ENCODE measurements around the gene DIAPH3.

The DIAPH3 gene

GRCh38 chr13:60009300-60010253 lies 154.2 kb downstream of the DIAPH3 start:
- ChIA-PET CTCF (interaction anchor here (1.5 to 2.3 kb wide), 3 partner anchors 9 to 51 kb away, joined by 3 to 9 read pairs (median 4); no protein-coding TSS in a partner anchor), POLR2A (no interaction called here)
- DNase-seq (ENCODE audit: extremely low spot score): no peak
- no peak for TF ChIP-seq CTCF (IDR thresholded peaks at IDR 0.05; ENCODE audit: control extremely low read depth, extremely low read depth, low read depth, missing control alignments)

- no peak for DNase-seq (ENCODE audit: extremely low spot score)
- ChIA-PET CTCF (interaction anchor here (1.0 to 1.6 kb wide), 2 partner anchors 11 to 41 kb away, joined by 3 to 5 read pairs; no protein-coding TSS in a partner anchor), POLR2A (no interaction called here)
- no peak for TF ChIP-seq CTCF (IDR thresholded peaks at IDR 0.05; ENCODE audit: control extremely low read depth, extremely low read depth, low read depth, missing control alignments)
These were observed 161.8 kb downstream of the DIAPH3 start for GRCh38 chr13:60001889-60002288.

GRCh38 chr13:60000976-60001375 lies 162.8 kb downstream of the DIAPH3 start:
- TF ChIP-seq CTCF (IDR thresholded peaks at IDR 0.05; ENCODE audit: control extremely low read depth, extremely low read depth, low read depth, missing control alignments): no peak
- ChIA-PET POLR2A (no interaction called here), CTCF (interaction anchor here (1.0 to 2.0 kb wide), 3 partner anchors 9 to 40 kb away, joined by 3 to 9 read pairs (median 5); no protein-coding TSS in a partner anchor)
- DNase-seq (ENCODE audit: extremely low spot score): no peak

GRCh38 chr13:60000081-60000480 lies 163.6 kb downstream of the DIAPH3 start:
- TF ChIP-seq CTCF (IDR thresholded peaks at IDR 0.05; ENCODE audit: control extremely low read depth, extremely low read depth, low read depth, missing control alignments): no peak
- DNase-seq (ENCODE audit: extremely low spot score): no peak
- ChIA-PET POLR2A (no interaction called here), CTCF (interaction anchor here (2.0 kb wide), 1 partner anchor 10 kb away, joined by 9 read pairs; no protein-coding TSS in a partner anchor)

- no peak for TF ChIP-seq CTCF (IDR thresholded peaks at IDR 0.05; ENCODE audit: control extremely low read depth, extremely low read depth, low read depth, missing control alignments)
- DNase-seq (ENCODE audit: extremely low spot score): no peak
- ChIA-PET CTCF (interaction anchor here (1.7 kb wide), 1 partner anchor 35 kb away, joined by 3 read pairs; no protein-coding TSS in a partner anchor), POLR2A (no interaction called here)
These were observed 165.8 kb downstream of the DIAPH3 start for GRCh38 chr13:59997976-59998375.

- no peak for DNase-seq (ENCODE audit: extremely low spot score)
- CTCF ChIA-PET: interaction anchor here (0.8 kb wide), 1 partner anchor 8 kb away, joined by 3 read pairs; no protein-coding TSS in a partner anchor
- POLR2A ChIA-PET: no interaction called here
- TF ChIP-seq CTCF (IDR thresholded peaks at IDR 0.05; ENCODE audit: control extremely low read depth, extremely low read depth, low read depth, missing control alignments): no peak
These were observed 167.2 kb downstream of the DIAPH3 start for GRCh38 chr13:59996461-59996980.

Measured in GM10248 (cell line).